K562 (cell line): ENCODE data around the gene CEP72.

Experiments used
- CTCF ChIP-seq, 3 experiments: IDR thresholded peaks in 2 of 3; conservative IDR thresholded peaks in 1 of 3; 2 replicates each; pipeline ENCODE4 v1.5.1; 2011 to 2012; ENCODE audit warnings: low read length in 3 of 3, mild to moderate bottlenecking in 3 of 3, control low read depth in 2 of 3, improper control_type of control experiment in 1 of 3, inconsistent platforms in 1 of 3, low read depth in 1 of 3, mixed read lengths in 1 of 3, moderate library complexity in 1 of 3; ENCODE audit not compliant: insufficient read depth in 2 of 3
- NR1H2 ChIP-seq: sonication (generic); formaldehyde crosslinking; IDR thresholded peaks from 2 replicates; pipeline ENCODE4 v1.4.0; 2020; ENCODE audit warnings: mild to moderate bottlenecking, missing genetic modification reagents
- ZNF134 ChIP-seq: fragments of 250-450 bp; sonication (Bioruptor Pico); conservative IDR thresholded peaks from 2 replicates; pipeline ENCODE4 v1.4.0; 2020
- ZNF431 ChIP-seq: sonication (generic); formaldehyde crosslinking; IDR thresholded peaks from 2 replicates; pipeline ENCODE4 v1.8.0; 2022; ENCODE audit warnings: mild to moderate bottlenecking, missing genetic modification reagents

GRCh38 chr5:643811-644271 lies 31.7 kb downstream of the CEP72 start:
- TF ChIP-seq ZNF134 (no peak), CTCF (IDR thresholded peaks at IDR 0.05 in 2 of 3, conservative IDR thresholded peaks at IDR 0.05 in 1 of 3; ENCODE audit: insufficient read depth in 2 of 3, low read depth in 1 of 3, low read length in 3 of 3) (no peak), ZNF431 (CRISPR knock-in tag) (no peak), NR1H2 (CRISPR knock-in tag) (no peak)
